HepG2 (cell line): ENCODE data around the gene PAIP2. TPM values are rescaled to one million over a fixed set of nuclear protein-coding genes. Genes with fewer than 3 reads are reported as not detected.

Experiments
- ATAC-seq: fragments of 200-7000 bp; cut with Tn5 transposase; 3 replicates; pipeline ENCODE4 v1.9.1; 2020; ENCODE audit warnings: mild to moderate bottlenecking, moderate library complexity
- BruUV-seq: library from RNA; stranded (reverse); fragments of 400-500 nt; replicated peaks from 2 replicates; lab custom pipeline; 2021; lab: Mats Ljungman, UMichigan
- CTCF ChIA-PET: fragments of 300-600 bp; formaldehyde crosslinking; extraction: SDS; loops from one replicate; lab custom pipeline; 2021; ENCODE audit warnings: low total read pairs, inconsistent platforms, low intra/inter-chr PET ratio; lab: Yijun Ruan, JAX
- POLR2A ChIA-PET: fragments of 350-600 bp; sonication (Branson Sonifier 250); formaldehyde crosslinking; loops from one replicate; lab custom pipeline; 2020; ENCODE audit warnings: antibody characterized with exemption, inconsistent platforms; lab: Yijun Ruan, JAX
- DNase-seq: peaks from one replicate; pipeline ENCODE4 v3.0.0-alpha.2; 2015; ENCODE audit warnings: low spot score
- FAIRE-seq: peaks from 3 replicates; lab custom pipeline; 2011; peaks lifted over from hg19 to GRCh38; lab: Jason Lieb, UNC
- H2AFZ ChIP-seq: one replicate; pipeline ENCODE4 v1.6.1; 2011; ENCODE audit warnings: low read length, inconsistent platforms
- H3K27ac ChIP-seq: fragments of 300-600 bp; 3 replicates; pipeline ENCODE4 v1.8.0; 2011; ENCODE audit warnings: mixed run types, mild to moderate bottlenecking, mixed read lengths, low read length, inconsistent platforms; ENCODE audit not compliant: insufficient read depth; ENCODE audit errors: extremely low read length
- H3K27me3 ChIP-seq, 2 experiments: fragments of 200-600 bp in 1 of 2; 2 replicates in 1 of 2; 3 replicates in 1 of 2; pipeline versions ENCODE4 v1.6.0 to v1.8.0; 2011; ENCODE audit warnings: low read length in 2 of 2, mild to moderate bottlenecking in 2 of 2, moderate library complexity in 2 of 2, inconsistent platforms in 1 of 2; ENCODE audit not compliant: insufficient read depth in 2 of 2, control insufficient read depth in 1 of 2
- H3K36me3 ChIP-seq, 2 experiments: fragments of 200-600 bp in 1 of 2; replicated peaks in 1 of 2; 2 replicates in 1 of 2; 3 replicates in 1 of 2; pipeline versions ENCODE4 v1.5.1 to v1.8.0; 2011; ENCODE audit warnings: low read length in 2 of 2, inconsistent platforms in 1 of 2; ENCODE audit not compliant: insufficient read depth in 2 of 2, control insufficient read depth in 1 of 2
- H3K4me1 ChIP-seq: 2 replicates; pipeline ENCODE4 v1.5.1; 2012; ENCODE audit warnings: low read length, inconsistent platforms; ENCODE audit not compliant: insufficient read depth
- H3K4me2 ChIP-seq: 2 replicates; pipeline ENCODE4 v1.6.0; 2011; ENCODE audit warnings: low read depth, low read length, inconsistent platforms
- H3K4me3 ChIP-seq, 3 experiments: fragments of 200-600 bp in 1 of 3; sonication (generic), shearing (Covaris generic) in 1 of 3; replicated peaks in 1 of 3; 2 replicates each; pipeline ENCODE4 v1.5.1; 2011 to 2016; ENCODE audit warnings: low read length in 3 of 3, inconsistent platforms in 2 of 3, low read depth in 2 of 3, mild to moderate bottlenecking in 2 of 3, control low read depth in 1 of 3, mixed read lengths in 1 of 3; ENCODE audit not compliant: insufficient read depth in 1 of 3
- H3K79me2 ChIP-seq: one replicate; pipeline ENCODE4 v1.6.1; 2011; ENCODE audit warnings: low read length, inconsistent platforms; ENCODE audit not compliant: insufficient read depth
- H3K9ac ChIP-seq: 2 replicates; pipeline ENCODE4 v1.6.0; 2011; ENCODE audit warnings: mild to moderate bottlenecking, low read depth, low read length, inconsistent platforms; ENCODE audit not compliant: insufficient read depth
- H3K9me3 ChIP-seq: 2 replicates; pipeline ENCODE4 v1.5.1; 2012; ENCODE audit warnings: mild to moderate bottlenecking, low read length
- H4K20me1 ChIP-seq: 2 replicates; pipeline ENCODE4 v1.6.0; 2011; ENCODE audit warnings: inconsistent platforms, mild to moderate bottlenecking, low read length, moderate library complexity; ENCODE audit not compliant: insufficient read depth
- MAX ChIP-seq: IDR thresholded peaks from 2 replicates; pipeline ENCODE4 v1.6.1; 2012; ENCODE audit warnings: inconsistent platforms
- MTA1 ChIP-seq: sonication (generic); formaldehyde crosslinking; IDR thresholded peaks from 2 replicates; pipeline ENCODE4 v1.4.0; 2020; ENCODE audit warnings: missing genetic modification reagents, mild to moderate bottlenecking, borderline replicate concordance
- MTERF4 ChIP-seq: sonication (generic); formaldehyde crosslinking; IDR thresholded peaks from 2 replicates; pipeline ENCODE4 v1.8.0; 2023; ENCODE audit warnings: mild to moderate bottlenecking, missing genetic modification reagents
- NAIF1 ChIP-seq: sonication (generic); formaldehyde crosslinking; IDR thresholded peaks from 2 replicates; pipeline ENCODE4 v1.5.0; 2020; ENCODE audit warnings: mild to moderate bottlenecking, missing genetic modification reagents, borderline replicate concordance
- ZNF142 ChIP-seq: sonication (generic); formaldehyde crosslinking; IDR thresholded peaks from 2 replicates; pipeline ENCODE4 v1.4.0; 2020; ENCODE audit warnings: missing genetic modification reagents
- WGBS: methylation state at CpG from one replicate; pipeline ENCODE4 v1.1.6; 2017; ENCODE audit warnings: low lambda C conversion rate; 5-methylcytosine and 5-hydroxymethylcytosine counted together
- in situ Hi-C: cut with HindIII; loops from 2 replicates; pipeline ENCODE4 v1.10.0; 2017; ENCODE audit warnings: low pct_unique_long_range_greater_than_20kb; ENCODE audit not compliant: extremely low pct_ligation_motif_present
- intact Hi-C: fragments of 100-400 bp; cut with micrococcal nuclease; formaldehyde crosslinking; loops from one replicate; pipeline ENCODE4 v1.10.0; 2022; ENCODE audit not compliant: unreplicated experiment
- polyA plus RNA-seq, 8 experiments: library from polyadenylated mRNA; depleted of rRNA in 3 of 8; stranded (reverse) in 7 of 8; unstranded in 1 of 8; fragments of >200 nt; fragmentation: Illumina TruSeq in 4 of 8; extraction: Trizol in 4 of 8; gene quantifications; 2 replicates each; pipeline versions ENCODE4 v1.2.1 to v1.2.3, GENCODE V29; 2011 to 2016; ENCODE audit warnings: low read depth in 4 of 8, missing spikeins in 1 of 8, mixed read lengths in 1 of 8; ENCODE audit not compliant: insufficient read depth in 1 of 8
- total RNA-seq, 5 experiments: library from RNA; depleted of rRNA; stranded (reverse); fragments of >200 nt; fragmentation: Illumina TruSeq; extraction: Trizol; gene quantifications; 2 replicates each; pipeline ENCODE4 v1.2.3, GENCODE V29; 2016; ENCODE audit warnings: low read depth in 1 of 5
- TF ChIP-seq, protein P1 (sequence below): IDR thresholded peaks from 2 replicates; pipeline ENCODE4 v1.6.1; 2016; ENCODE audit warnings: missing biosample characterization, missing genetic modification reagents, low read depth
- TF ChIP-seq, protein P2 (sequence below): sonication (generic); formaldehyde crosslinking; IDR thresholded peaks from 2 replicates; pipeline ENCODE4 v1.4.0; 2020; ENCODE audit warnings: low read depth, mild to moderate bottlenecking, missing genetic modification reagents
- TF ChIP-seq, protein P3 (sequence below): sonication (generic); formaldehyde crosslinking; conservative IDR thresholded peaks from 2 replicates; pipeline ENCODE4 v1.8.1; 2023; ENCODE audit warnings: missing genetic modification reagents

Gene PAIP2
- total and polyA plus RNA-seq, 2 of the 13 experiments (the other 11 are each of a cell fraction or from before 2014, with no cell fraction given) = 61.5 to 76.3 TPM

- 0 out of 2 replicates have a peak, but pooled peaks have one; percentile 13 for TF ChIP-seq ZNF142
- TF ChIP-seq, all 625 proteins: peak for 13
Observed at GRCh38 chr5:139341187-139341688, 416 bp upstream of the PAIP2 start (continued).

- Histone ChIP-seq H3K9ac (peak overlapping the region; percentile 99), H3K4me2 (peak overlapping the region; percentile 100), H3K27ac (peak overlapping the region; percentile 99), H3K36me3 (0 out of 5 replicates have a peak, but pooled peaks cover 0 to 3% of the 10 kb centered on the region in 2 experiments), H2AFZ (no peak overlapping the region), H3K27me3 (no peaks in the 10 kb centered on the region; a peak in 1 of 5 replicates), H4K20me1 (peaks cover 46% of the 10 kb centered on the region), H3K9me3 (no peaks in the 10 kb centered on the region), H3K4me3 (peak overlapping the region; percentile 74 to 98 (median 84)), H3K4me1 (peaks cover 43% of the 10 kb centered on the region), H3K79me2 (peaks cover 57% of the 10 kb centered on the region)
- ChIA-PET CTCF (no interaction called here), POLR2A (interaction anchor here (0.8 to 3.1 kb wide), 20 partner anchors 10 to 767 kb away, joined by 3 to 38 read pairs (median 5); partner anchors contain the start of genes DNAJC18, HSPA9, MATR3 and SLC23A1)
- WGBS = 0% methylated on average over 7 of the region's 16 CpGs
- DNase-seq (no peak), FAIRE-seq (peak; percentile 50), ATAC-seq (no peak)
- in situ Hi-C loops = no loop called here
- BruUV-seq = no TSS peak
- TF ChIP-seq MTERF4 (CRISPR knock-in tag) = 0 out of 2 replicates have a peak, but pooled peaks have one; percentile 37
- TF ChIP-seq, protein P1, sequence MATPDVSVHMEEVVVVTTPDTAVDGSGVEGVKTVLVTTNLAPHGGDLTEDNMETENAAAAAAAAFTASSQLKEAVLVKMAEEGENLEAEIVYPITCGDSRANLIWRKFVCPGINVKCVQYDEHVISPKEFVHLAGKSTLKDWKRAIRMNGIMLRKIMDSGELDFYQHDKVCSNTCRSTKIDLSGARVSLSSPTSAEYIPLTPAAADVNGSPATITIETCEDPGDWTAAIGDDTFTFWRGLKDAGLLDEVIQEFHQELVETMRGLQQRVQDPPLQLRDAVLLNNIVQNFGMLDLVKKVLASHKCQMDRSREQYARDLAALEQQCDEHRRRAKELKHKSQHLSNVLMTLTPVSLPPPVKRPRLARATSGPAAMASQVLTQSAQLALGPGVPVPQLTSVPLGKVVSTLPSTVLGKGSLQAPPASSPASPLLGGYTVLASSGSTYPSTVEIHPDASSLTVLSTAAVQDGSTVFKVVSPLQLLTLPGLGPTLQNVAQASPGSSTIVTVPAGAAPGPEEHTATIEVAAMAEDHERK (CRISPR knock-in tag) = 0 out of 2 replicates have a peak, but pooled peaks have one; percentile 26
- no peak for TF ChIP-seq MTA1 (CRISPR knock-in tag)
- TF ChIP-seq NAIF1 = peak; percentile 22; the same call in 1 of the 2 replicates
- TF ChIP-seq, protein P2, sequence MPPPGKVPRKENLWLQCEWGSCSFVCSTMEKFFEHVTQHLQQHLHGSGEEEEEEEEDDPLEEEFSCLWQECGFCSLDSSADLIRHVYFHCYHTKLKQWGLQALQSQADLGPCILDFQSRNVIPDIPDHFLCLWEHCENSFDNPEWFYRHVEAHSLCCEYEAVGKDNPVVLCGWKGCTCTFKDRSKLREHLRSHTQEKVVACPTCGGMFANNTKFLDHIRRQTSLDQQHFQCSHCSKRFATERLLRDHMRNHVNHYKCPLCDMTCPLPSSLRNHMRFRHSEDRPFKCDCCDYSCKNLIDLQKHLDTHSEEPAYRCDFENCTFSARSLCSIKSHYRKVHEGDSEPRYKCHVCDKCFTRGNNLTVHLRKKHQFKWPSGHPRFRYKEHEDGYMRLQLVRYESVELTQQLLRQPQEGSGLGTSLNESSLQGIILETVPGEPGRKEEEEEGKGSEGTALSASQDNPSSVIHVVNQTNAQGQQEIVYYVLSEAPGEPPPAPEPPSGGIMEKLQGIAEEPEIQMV (CRISPR knock-in tag) = 0 out of 2 replicates have a peak, but pooled peaks have one; percentile 2
- TF ChIP-seq MAX = peak; percentile 58; the same call in 1 of the 2 replicates
- TF ChIP-seq, protein P3, sequence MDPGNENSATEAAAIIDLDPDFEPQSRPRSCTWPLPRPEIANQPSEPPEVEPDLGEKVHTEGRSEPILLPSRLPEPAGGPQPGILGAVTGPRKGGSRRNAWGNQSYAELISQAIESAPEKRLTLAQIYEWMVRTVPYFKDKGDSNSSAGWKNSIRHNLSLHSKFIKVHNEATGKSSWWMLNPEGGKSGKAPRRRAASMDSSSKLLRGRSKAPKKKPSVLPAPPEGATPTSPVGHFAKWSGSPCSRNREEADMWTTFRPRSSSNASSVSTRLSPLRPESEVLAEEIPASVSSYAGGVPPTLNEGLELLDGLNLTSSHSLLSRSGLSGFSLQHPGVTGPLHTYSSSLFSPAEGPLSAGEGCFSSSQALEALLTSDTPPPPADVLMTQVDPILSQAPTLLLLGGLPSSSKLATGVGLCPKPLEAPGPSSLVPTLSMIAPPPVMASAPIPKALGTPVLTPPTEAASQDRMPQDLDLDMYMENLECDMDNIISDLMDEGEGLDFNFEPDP (CRISPR knock-in tag) = no peak
- intact Hi-C loops = no loop called here
Observed at GRCh38 chr5:139342423-139342723, 719 bp downstream of the PAIP2 start.
